H1 (cell line): ENCODE data around the gene DUSP7. TPM values are rescaled to one million over a fixed set of nuclear protein-coding genes. Genes with fewer than 3 reads are reported as not detected.

Source experiments
- CTCF ChIA-PET: fragments of 300-600 bp; sonication (Branson Sonifier 250); formaldehyde crosslinking; loops from one replicate; lab custom pipeline; 2021; ENCODE audit not compliant: partially characterized antibody; lab: Charles Lee
- POLR2A ChIA-PET: fragments of 300-600 bp; sonication (Branson Sonifier 250); formaldehyde crosslinking; loops from one replicate; lab custom pipeline; 2021; ENCODE audit warnings: inconsistent platforms; ENCODE audit not compliant: partially characterized antibody; lab: Charles Lee
- DNase-seq, 2 experiments: peaks; one replicate each; pipeline versions ENCODE4 v3.0.0 to v3.0.0-alpha.2; 2010 to 2022; ENCODE audit warnings: low spot score in 2 of 2, low read depth in 1 of 2, mixed read lengths in 1 of 2
- FAIRE-seq: peaks from 2 replicates; lab custom pipeline; 2011; peaks lifted over from hg19 to GRCh38; lab: Jason Lieb, UNC
- H2AFZ ChIP-seq: 2 replicates; pipeline ENCODE4 v1.8.1; 2012; ENCODE audit warnings: low read length, inconsistent platforms
- H2AK5ac ChIP-seq: 2 replicates; pipeline ENCODE4 v1.6.1; 2013; ENCODE audit warnings: low read depth, low read length
- H2BK120ac ChIP-seq: replicated peaks from 2 replicates; pipeline ENCODE3; 2013; ENCODE audit warnings: low read depth, low read length, inconsistent platforms
- H2BK12ac ChIP-seq: 2 replicates; pipeline ENCODE4 v1.6.1; 2013; ENCODE audit warnings: low read depth, low read length
- H2BK15ac ChIP-seq: 2 replicates; pipeline ENCODE4 v1.6.1; 2013; ENCODE audit warnings: low read length
- H2BK20ac ChIP-seq: 2 replicates; pipeline ENCODE4 v1.6.1; 2013; ENCODE audit warnings: low read length
- H2BK5ac ChIP-seq: 2 replicates; pipeline ENCODE4 v1.6.1; 2013; ENCODE audit warnings: low read depth, low read length
- H3K14ac ChIP-seq: 2 replicates; pipeline ENCODE4 v1.6.1; 2013; ENCODE audit warnings: inconsistent platforms; ENCODE audit not compliant: insufficient read length
- H3K18ac ChIP-seq: 2 replicates; pipeline ENCODE4 v1.6.1; 2013; ENCODE audit warnings: low read length; ENCODE audit errors: extremely low read depth
- H3K23ac ChIP-seq: 2 replicates; pipeline ENCODE4 v1.6.1; 2013; ENCODE audit warnings: inconsistent platforms; ENCODE audit not compliant: insufficient read length
- H3K23me2 ChIP-seq: 2 replicates; pipeline ENCODE4 v1.6.1; 2013; ENCODE audit warnings: low read depth, low read length
- H3K27ac ChIP-seq: 2 replicates; pipeline ENCODE4 v1.6.1; 2011; ENCODE audit warnings: low read depth, low read length, inconsistent platforms
- H3K27me3 ChIP-seq, 4 experiments: replicated peaks in 1 of 4; 1 replicate in 1 of 4; 2 replicates in 3 of 4; pipeline versions ENCODE4 v1.6.1 to v1.8.1; 2011 to 2013; ENCODE audit warnings: low read length in 3 of 4, mild to moderate bottlenecking in 3 of 4, inconsistent platforms in 2 of 4, mixed read lengths in 2 of 4, moderate library complexity in 1 of 4; ENCODE audit not compliant: control insufficient read depth in 3 of 4, insufficient read depth in 3 of 4; ENCODE audit errors: extremely low read depth in 1 of 4
- H3K36me3 ChIP-seq, 4 experiments: 2 replicates each; pipeline versions ENCODE4 v1.6.1 to v1.8.1; 2011 to 2013; ENCODE audit warnings: mild to moderate bottlenecking in 4 of 4, low read length in 3 of 4, moderate library complexity in 2 of 4, control low read depth in 1 of 4, inconsistent platforms in 1 of 4; ENCODE audit not compliant: insufficient read depth in 4 of 4, control insufficient read depth in 2 of 4
- H3K4ac ChIP-seq: replicated peaks from 2 replicates; pipeline ENCODE3; 2013; ENCODE audit warnings: low read length, low read depth, mixed read lengths, inconsistent platforms; ENCODE audit not compliant: insufficient read length
- H3K4me1 ChIP-seq, 4 experiments: replicated peaks in 1 of 4; 1 replicate in 1 of 4; 2 replicates in 3 of 4; pipeline versions ENCODE4 v1.6.1 to v1.8.1; 2011 to 2013; ENCODE audit warnings: low read length in 3 of 4, inconsistent platforms in 2 of 4, mixed read lengths in 1 of 4; ENCODE audit not compliant: insufficient read depth in 4 of 4, control insufficient read depth in 3 of 4
- H3K4me2 ChIP-seq, 2 experiments: 2 replicates each; pipeline versions ENCODE4 v1.6.1 to v1.8.1; 2011 to 2013; ENCODE audit warnings: low read depth in 2 of 2, low read length in 2 of 2, control low read depth in 1 of 2, inconsistent platforms in 1 of 2, mild to moderate bottlenecking in 1 of 2; ENCODE audit not compliant: insufficient read depth in 1 of 2
- H3K4me3 ChIP-seq, 4 experiments: fragments of 200-600, 300-600 bp in 1 of 4; sonication (generic), shearing (Covaris generic), sonication (Bioruptor Twin) in 1 of 4; 2 replicates each; pipeline versions ENCODE4 v1.5.1 to v1.8.1; 2011 to 2016; ENCODE audit warnings: low read length in 4 of 4, low read depth in 3 of 4, control low read depth in 2 of 4, inconsistent platforms in 2 of 4, mild to moderate bottlenecking in 2 of 4, mixed read lengths in 1 of 4, moderate library complexity in 1 of 4; ENCODE audit not compliant: insufficient read depth in 2 of 4; ENCODE audit errors: extremely low read depth in 1 of 4
- H3K56ac ChIP-seq: replicated peaks from 2 replicates; pipeline ENCODE3; 2013; ENCODE audit warnings: low read depth, mild to moderate bottlenecking, mixed read lengths, low read length, inconsistent platforms; ENCODE audit not compliant: insufficient read length
- H3K79me1 ChIP-seq: 2 replicates; pipeline ENCODE4 v1.6.1; 2013; ENCODE audit warnings: low read depth, low read length, control low read depth
- H3K79me2 ChIP-seq, 2 experiments: 2 replicates each; pipeline versions ENCODE4 v1.6.1 to v1.8.1; 2012 to 2013; ENCODE audit warnings: low read length in 2 of 2, mild to moderate bottlenecking in 2 of 2, inconsistent platforms in 1 of 2; ENCODE audit not compliant: insufficient read depth in 2 of 2, control insufficient read depth in 1 of 2
- H3K9ac ChIP-seq, 4 experiments: replicated peaks in 1 of 4; 1 replicate in 1 of 4; 2 replicates in 3 of 4; pipeline versions ENCODE4 v1.6.1 to v1.8.1; 2011 to 2013; ENCODE audit warnings: low read depth in 3 of 4, low read length in 3 of 4, control low read depth in 2 of 4, mild to moderate bottlenecking in 2 of 4, moderate library complexity in 2 of 4, inconsistent platforms in 1 of 4; ENCODE audit errors: extremely low read depth in 1 of 4
- H3K9me3 ChIP-seq, 2 experiments: 2 replicates each; pipeline versions ENCODE4 v1.6.1 to v1.8.1; 2012 to 2013; ENCODE audit warnings: mild to moderate bottlenecking in 2 of 2, moderate library complexity in 2 of 2, control low read depth in 1 of 2, inconsistent platforms in 1 of 2, low read depth in 1 of 2, low read length in 1 of 2, mixed read lengths in 1 of 2; ENCODE audit not compliant: insufficient read depth in 2 of 2
- H4K20me1 ChIP-seq, 2 experiments: replicated peaks in 1 of 2; 2 replicates each; pipeline versions ENCODE3 to v1.8.1; 2011 to 2013; ENCODE audit warnings: inconsistent platforms in 2 of 2, low read length in 2 of 2, mild to moderate bottlenecking in 1 of 2; ENCODE audit not compliant: insufficient read depth in 2 of 2, control insufficient read depth in 1 of 2
- H4K5ac ChIP-seq: 2 replicates; pipeline ENCODE4 v1.6.1; 2013; ENCODE audit warnings: low read length, low read depth, mixed read lengths, inconsistent platforms; ENCODE audit not compliant: insufficient read length
- H4K8ac ChIP-seq: 2 replicates; pipeline ENCODE4 v1.8.0; 2013; ENCODE audit warnings: mild to moderate bottlenecking, moderate library complexity, low read length, inconsistent platforms; ENCODE audit not compliant: insufficient read depth; ENCODE audit errors: extremely low read depth
- H4K91ac ChIP-seq: replicated peaks from 2 replicates; pipeline ENCODE3; 2013; ENCODE audit warnings: low read length, mixed read lengths, inconsistent platforms; ENCODE audit not compliant: insufficient read length
- KDM5A ChIP-seq: fragments of 200-600 bp; IDR thresholded peaks from 2 replicates; pipeline ENCODE4 v1.7.1; 2012; ENCODE audit warnings: mild to moderate bottlenecking, low read length, inconsistent platforms, mixed read lengths
- RNF2 ChIP-seq: fragments of 200-900, 300-1000 bp; sonication (generic); IDR thresholded peaks from 2 replicates; pipeline ENCODE4 v1.7.1; 2016; ENCODE audit warnings: borderline replicate concordance, low read depth, mild to moderate bottlenecking, antibody characterized with exemption, low read length; ENCODE audit not compliant: poor library complexity, severe bottlenecking; ENCODE audit errors: missing control alignments
- SAP30 ChIP-seq: fragments of 300-600 bp; sonication (generic); IDR thresholded peaks from 2 replicates; pipeline ENCODE4 v1.7.1; 2012; ENCODE audit warnings: low read length, moderate library complexity, mild to moderate bottlenecking, inconsistent platforms; ENCODE audit not compliant: insufficient read depth, insufficient replicate concordance
- SP1 ChIP-seq: IDR thresholded peaks from 2 replicates; pipeline ENCODE4 v1.6.1; 2011; ENCODE audit warnings: low read depth, low read length
- SRF ChIP-seq: IDR thresholded peaks from 2 replicates; pipeline ENCODE4 v1.6.1; 2011; ENCODE audit warnings: mild to moderate bottlenecking, low read depth, low read length, moderate library complexity
- TEAD4 ChIP-seq: IDR thresholded peaks from 2 replicates; pipeline ENCODE4 v1.6.1; 2012; ENCODE audit warnings: low read depth, low read length, inconsistent platforms, mixed read lengths
- WGBS, 2 experiments: shearing (Covaris generic) in 1 of 2; methylation state at CpG; one replicate each; pipeline versions ENCODE4 v1.1.6 to v1.1.7; 2013 to 2015; ENCODE audit warnings: low lambda C conversion rate in 2 of 2, mixed read lengths in 2 of 2, inconsistent platforms in 1 of 2, low coverage in 1 of 2, missing lambda C conversion rate in 1 of 2; ENCODE audit not compliant: insufficient replicate concordance in 2 of 2, insufficient coverage in 1 of 2, insufficient read length in 1 of 2; ENCODE audit errors: extremely low coverage in 1 of 2, missing lambda C conversion rate in 1 of 2; 5-methylcytosine and 5-hydroxymethylcytosine counted together
- polyA plus RNA-seq, 7 experiments: library from polyadenylated mRNA; depleted of rRNA in 3 of 7; stranded (reverse) in 5 of 7; unstranded in 2 of 7; fragments of >200 nt in 5 of 7; fragments of 200-250 nt in 2 of 7; gene quantifications; 1 replicate in 5 of 7; 2 replicates in 1 of 7; 4 replicates in 1 of 7; pipeline versions ENCODE4 v1.2.1 to v1.2.3, GENCODE V29; 2011 to 2013; ENCODE audit warnings: missing spikeins in 2 of 7, mixed read lengths in 2 of 7
- total RNA-seq: library from RNA; stranded (reverse); fragmentation: NEBNext Ultra II Directional; extraction: Animal tissue kit (Norgen Biotek cat#: 25700); gene quantifications from 2 replicates; pipeline ENCODE4 v1.2.1, GENCODE V29; 2021
- TF ChIP-seq, protein P1 (sequence below): IDR thresholded peaks from 2 replicates; pipeline ENCODE4 v1.6.1; 2012; ENCODE audit warnings: inconsistent platforms
- TF ChIP-seq, protein P2 (sequence below): IDR thresholded peaks from 2 replicates; pipeline ENCODE4 v1.6.1; 2012; ENCODE audit warnings: low read length, inconsistent platforms
- TF ChIP-seq, protein P3 (sequence below): IDR thresholded peaks from 2 replicates; pipeline ENCODE4 v1.6.1; 2012; ENCODE audit warnings: inconsistent platforms

DUSP7 gene
- total and polyA plus RNA-seq, 2 of the 8 experiments (the other 6 are each of a cell fraction or from before 2014, with no cell fraction given), result 19.4 to 24.9 TPM

DNA sequence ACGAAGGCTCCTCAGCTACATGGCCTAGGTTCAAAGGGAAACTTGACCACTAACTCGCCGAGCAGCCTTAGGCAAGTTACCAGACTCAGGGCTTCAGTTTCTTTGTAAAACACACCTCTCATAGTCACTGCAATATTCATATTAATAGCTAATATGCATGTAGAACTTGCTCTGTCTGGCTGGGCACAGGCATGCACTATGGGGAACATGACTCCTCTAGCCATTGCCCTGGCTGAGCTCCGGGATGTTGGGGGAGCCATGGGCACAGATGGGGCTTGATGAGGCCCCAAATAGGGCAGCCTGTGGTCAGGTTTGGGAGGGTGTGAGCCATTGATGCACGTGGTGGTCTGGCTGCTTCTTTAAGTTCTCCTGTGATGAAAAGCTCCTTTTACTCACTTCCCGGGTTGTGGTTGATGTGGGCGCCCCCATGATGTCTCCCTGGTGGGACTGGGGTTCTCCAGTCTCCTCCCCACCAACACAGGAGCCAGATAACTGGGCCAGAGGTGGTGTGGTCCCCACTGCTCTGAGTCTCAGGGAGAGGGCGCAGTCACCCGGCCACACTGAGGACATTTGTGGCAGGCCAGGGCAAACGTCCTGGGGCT is 29.4 kb upstream of the DUSP7 start:
- no peak overlapping the region for H3K27ac ChIP-seq
- no peak overlapping the region for H2AFZ ChIP-seq
- peaks cover 0 to 2% (median 0%) of the 10 kb centered on the region in 4 experiments; a peak in 1 of 8 replicates for H3K36me3 ChIP-seq
- WGBS, 2 experiments, result 90% methylated on average over 10 of the region's 10 CpGs; no CpG with 5 or more reads in 1 of the 2 experiments
- H3K9ac ChIP-seq, result no peak overlapping the region
- H3K4ac ChIP-seq, result no peak overlapping the region
- no peaks in the 10 kb centered on the region for H3K79me2 ChIP-seq
- no peak overlapping the region for H4K5ac ChIP-seq
- DNase-seq (no peak), FAIRE-seq (no peak)
- H3K4me3 ChIP-seq, result no peak overlapping the region
- H2BK5ac ChIP-seq, result no peak overlapping the region
- H2AK5ac ChIP-seq, result no peak overlapping the region
- no peak overlapping the region for H3K14ac ChIP-seq
- H3K23me2 ChIP-seq, result no peaks in the 10 kb centered on the region
- no peaks in the 10 kb centered on the region for H3K9me3 ChIP-seq
- H3K56ac ChIP-seq, result no peak overlapping the region
- no peaks in the 10 kb centered on the region; the same call in 1 of the 2 replicates for H3K79me1 ChIP-seq
- H3K27me3 ChIP-seq, result no peaks in the 10 kb centered on the region
- H3K4me1 ChIP-seq, result peaks cover 0 to 4% (median 0%) of the 10 kb centered on the region in 4 experiments; a peak in 2 of 7 replicates
- H3K4me2 ChIP-seq, result no peak overlapping the region
- no peak overlapping the region for H2BK20ac ChIP-seq
- ChIA-PET CTCF (interaction anchor here (0.7 to 14.6 kb wide), 20 partner anchors 12 to 133 kb away, joined by 3 to 168 read pairs (median 6); partner anchors contain the start of gene DUSP7), POLR2A (interaction anchor here (0.9 to 2.3 kb wide), 4 partner anchors 26 to 93 kb away, joined by 3 to 7 read pairs (median 3); partner anchors contain the start of gene RPL29)
- H4K20me1 ChIP-seq, result peaks cover 5 to 7% of the 10 kb centered on the region in 2 experiments
- no peak overlapping the region for H2BK12ac ChIP-seq
- H3K23ac ChIP-seq, result no peak overlapping the region
- H4K8ac ChIP-seq, result no peak overlapping the region; the same call in 1 of the 2 replicates
- H2BK15ac ChIP-seq, result no peak overlapping the region
- no peak overlapping the region for H4K91ac ChIP-seq
- no peak overlapping the region for H2BK120ac ChIP-seq
- H3K18ac ChIP-seq, result no peak overlapping the region
- TF ChIP-seq TEAD4, result no peak
- TF ChIP-seq KDM5A, result no peak
- TF ChIP-seq SAP30, result no peak
- no peak for TF ChIP-seq RNF2
- TF ChIP-seq, protein P1, sequence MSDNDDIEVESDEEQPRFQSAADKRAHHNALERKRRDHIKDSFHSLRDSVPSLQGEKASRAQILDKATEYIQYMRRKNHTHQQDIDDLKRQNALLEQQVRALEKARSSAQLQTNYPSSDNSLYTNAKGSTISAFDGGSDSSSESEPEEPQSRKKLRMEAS, result no peak
- TF ChIP-seq, protein P2, sequence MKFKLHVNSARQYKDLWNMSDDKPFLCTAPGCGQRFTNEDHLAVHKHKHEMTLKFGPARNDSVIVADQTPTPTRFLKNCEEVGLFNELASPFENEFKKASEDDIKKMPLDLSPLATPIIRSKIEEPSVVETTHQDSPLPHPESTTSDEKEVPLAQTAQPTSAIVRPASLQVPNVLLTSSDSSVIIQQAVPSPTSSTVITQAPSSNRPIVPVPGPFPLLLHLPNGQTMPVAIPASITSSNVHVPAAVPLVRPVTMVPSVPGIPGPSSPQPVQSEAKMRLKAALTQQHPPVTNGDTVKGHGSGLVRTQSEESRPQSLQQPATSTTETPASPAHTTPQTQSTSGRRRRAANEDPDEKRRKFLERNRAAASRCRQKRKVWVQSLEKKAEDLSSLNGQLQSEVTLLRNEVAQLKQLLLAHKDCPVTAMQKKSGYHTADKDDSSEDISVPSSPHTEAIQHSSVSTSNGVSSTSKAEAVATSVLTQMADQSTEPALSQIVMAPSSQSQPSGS, result no peak
- TF ChIP-seq, protein P3, sequence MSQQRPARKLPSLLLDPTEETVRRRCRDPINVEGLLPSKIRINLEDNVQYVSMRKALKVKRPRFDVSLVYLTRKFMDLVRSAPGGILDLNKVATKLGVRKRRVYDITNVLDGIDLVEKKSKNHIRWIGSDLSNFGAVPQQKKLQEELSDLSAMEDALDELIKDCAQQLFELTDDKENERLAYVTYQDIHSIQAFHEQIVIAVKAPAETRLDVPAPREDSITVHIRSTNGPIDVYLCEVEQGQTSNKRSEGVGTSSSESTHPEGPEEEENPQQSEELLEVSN, result no peak
- TF ChIP-seq SRF, result no peak
- no peak for TF ChIP-seq SP1
